ENCODE results near the gene TPH1. TPM values are rescaled to one million over a fixed set of nuclear protein-coding genes. Genes with fewer than 3 reads are reported as not detected.

TPH1 gene
- total and polyA plus RNA-seq, 2 of the 8 experiments (the other 6 are each of a cell fraction or from before 2014, with no cell fraction given): 0.09 to 0.22 TPM

- 0 out of 4 replicates have a peak, but pooled peaks cover 0 to 6% of the 10 kb centered on the region in 2 experiments for H3K79me2 ChIP-seq (ENCODE audit: control insufficient read depth in 1 of 2, insufficient read depth in 2 of 2, low read length in 2 of 2)
- H3K18ac ChIP-seq (ENCODE audit: extremely low read depth, low read length): no peak overlapping the region
- H3K9me3 ChIP-seq (ENCODE audit: insufficient read depth in 2 of 2, low read depth in 1 of 2, low read length in 1 of 2): no peaks in the 10 kb centered on the region
- peaks cover 13% of the 10 kb centered on the region for H3K23me2 ChIP-seq (ENCODE audit: low read depth, low read length)
- no peak overlapping the region for H2BK20ac ChIP-seq (ENCODE audit: low read length)
- H4K91ac ChIP-seq (replicated peaks; ENCODE audit: insufficient read length, low read length): no peak overlapping the region
- ChIA-PET CTCF (ENCODE audit: partially characterized antibody) (interaction anchor here (0.6 to 2.2 kb wide), 11 partner anchors 11 to 302 kb away, joined by 3 to 8 read pairs (median 3); partner anchors contain the start of gene SAAL1), POLR2A (ENCODE audit: partially characterized antibody) (no interaction called here)
- no peak overlapping the region for H4K5ac ChIP-seq (ENCODE audit: insufficient read length, low read depth, low read length)
- H2BK15ac ChIP-seq (ENCODE audit: low read length): no peak overlapping the region
- no peak overlapping the region for H4K8ac ChIP-seq (ENCODE audit: extremely low read depth, insufficient read depth, low read length)
- H3K79me1 ChIP-seq (ENCODE audit: low read depth, low read length): no peaks in the 10 kb centered on the region
- no peak overlapping the region for H3K23ac ChIP-seq (ENCODE audit: insufficient read length)
- FAIRE-seq (peak; percentile 28), DNase-seq (ENCODE audit: low read depth in 1 of 2, low spot score in 2 of 2) (peak in 1 of 2 experiments; percentile 48)
- H2BK5ac ChIP-seq (ENCODE audit: low read depth, low read length): no peak overlapping the region
- H3K4me1 ChIP-seq (replicated peaks in 1 of 4; ENCODE audit: control insufficient read depth in 3 of 4, insufficient read depth in 4 of 4, low read length in 3 of 4): peaks cover 0 to 5% (median 2%) of the 10 kb centered on the region in 4 experiments; a peak in 3 of 7 replicates
- H3K4me3 ChIP-seq (ENCODE audit: extremely low read depth in 1 of 4, insufficient read depth in 2 of 4, low read depth in 3 of 4, low read length in 4 of 4): peak overlapping the region; percentile 85 to 97 (median 92)
- H3K9ac ChIP-seq (replicated peaks in 1 of 4; ENCODE audit: extremely low read depth in 1 of 4, low read depth in 3 of 4, low read length in 3 of 4): no peak overlapping the region
- H3K27ac ChIP-seq (ENCODE audit: low read depth, low read length): no peak overlapping the region
- peaks cover 0 to 12% (median 7%) of the 10 kb centered on the region in 4 experiments; a peak in 5 of 7 replicates for H3K27me3 ChIP-seq (replicated peaks in 1 of 4; ENCODE audit: control insufficient read depth in 3 of 4, extremely low read depth in 1 of 4, insufficient read depth in 3 of 4, low read length in 3 of 4)
- H3K36me3 ChIP-seq (ENCODE audit: control insufficient read depth in 2 of 4, insufficient read depth in 4 of 4, low read length in 3 of 4): no peaks in the 10 kb centered on the region
- H2BK12ac ChIP-seq (ENCODE audit: low read depth, low read length): no peak overlapping the region
- H3K14ac ChIP-seq (ENCODE audit: insufficient read length): no peak overlapping the region
- H2AFZ ChIP-seq (ENCODE audit: low read length): peak overlapping the region; percentile 87
- H4K20me1 ChIP-seq (replicated peaks in 1 of 2; ENCODE audit: control insufficient read depth in 1 of 2, insufficient read depth in 2 of 2, low read length in 2 of 2): peaks cover 2% of the 10 kb centered on the region in 2 experiments
- no peak overlapping the region for H2AK5ac ChIP-seq (ENCODE audit: low read depth, low read length)
- H3K4me2 ChIP-seq (ENCODE audit: insufficient read depth in 1 of 2, low read depth in 2 of 2, low read length in 2 of 2): peak overlapping the region; percentile 91 to 92
- WGBS, 2 experiments (ENCODE audit: extremely low coverage in 1 of 2, insufficient coverage in 1 of 2, insufficient read length in 1 of 2, insufficient replicate concordance in 2 of 2, low coverage in 1 of 2, low lambda C conversion rate in 2 of 2, missing lambda C conversion rate in 1 of 2): 28% methylated on average over 11 of the region's 11 CpGs; no CpG with 5 or more reads in 1 of the 2 experiments
- H3K4ac ChIP-seq (replicated peaks; ENCODE audit: insufficient read length, low read depth, low read length): no peak overlapping the region
- H2BK120ac ChIP-seq (replicated peaks; ENCODE audit: low read depth, low read length): no peak overlapping the region
- H3K56ac ChIP-seq (replicated peaks; ENCODE audit: insufficient read length, low read depth, low read length): no peak overlapping the region
- TF ChIP-seq MAFK (IDR thresholded peaks at IDR 0.05; ENCODE audit: low read depth, low read length) (no peak), SP4 (IDR thresholded peaks at IDR 0.05; ENCODE audit: low read length) (no peak), RAD21 (IDR thresholded peaks at IDR 0.05 in 1 of 2, conservative IDR thresholded peaks at IDR 0.05 in 1 of 2; ENCODE audit: low read depth in 2 of 2, low read length in 2 of 2) (peak; percentile 57 to 60), CTCF (IDR thresholded peaks at IDR 0.05; ENCODE audit: control extremely low read depth in 1 of 3, insufficient read depth in 1 of 3, low read depth in 1 of 3, low read length in 3 of 3) (peak in 1 of 3 experiments; percentile 27; a peak in 1 of 4 replicates), SP1 (IDR thresholded peaks at IDR 0.05; ENCODE audit: low read depth, low read length) (no peak)
Measured at GRCh38 chr11:18013790-18014507, 32.1 kb downstream of the TPH1 start.
